Transverse colon (tissue), 4 donors: Measurements from ENCODE around the gene PTPRN2.

Experiments used
- CTCF ChIP-seq, 5 experiments: fragments of 200-600 bp in 3 of 5; fragments of 450-650 bp in 2 of 5; sonication (generic) in 3 of 5; IDR thresholded peaks; 1 replicate in 2 of 5; 2 replicates in 3 of 5; pipeline ENCODE4 v1.5.1; 2016 to 2017; ENCODE audit warnings: antibody characterized with exemption in 5 of 5, inconsistent platforms in 3 of 5, mild to moderate bottlenecking in 2 of 5, moderate library complexity in 1 of 5
- EP300 ChIP-seq: sonication (generic); formaldehyde crosslinking; IDR thresholded peaks from one replicate; pipeline ENCODE4 v1.6.1; 2017; ENCODE audit warnings: antibody characterized with exemption, low read depth
- POLR2AphosphoS5 ChIP-seq, 3 donors: sonication (generic); formaldehyde crosslinking; IDR thresholded peaks; one replicate each; pipeline ENCODE4 v1.6.1; 2016; ENCODE audit warnings: antibody characterized with exemption in 3 of 3

- TF ChIP-seq CTCF (IDR thresholded peaks at IDR 0.05) (no peak), POLR2AphosphoS5 (IDR thresholded peaks at IDR 0.05) (no peak), EP300 (no peak)
These were observed 1029.1 kb downstream of the PTPRN2 start for GRCh38 chr7:157558516-157558874.
